NB4 (cell line): ENCODE measurements around the gene HLA-DPB1.

Experiments used
- DNase-seq: peaks from one replicate; pipeline ENCODE4 v3.0.0; 2010; ENCODE audit warnings: low read depth
- H3K4me3 ChIP-seq: one replicate; pipeline ENCODE4 v1.5.1; 2011; ENCODE audit warnings: mild to moderate bottlenecking, low read depth, low read length, moderate library complexity
- CTCF ChIP-seq: IDR thresholded peaks from one replicate; pipeline ENCODE4 v1.5.1; 2012; ENCODE audit warnings: low read depth, low read length
- MAX ChIP-seq: IDR thresholded peaks from 2 replicates; pipeline ENCODE4 v1.6.1; 2011; ENCODE audit warnings: low read depth, low read length
- MYC ChIP-seq: IDR thresholded peaks from 2 replicates; pipeline ENCODE4 v1.6.1; 2011; ENCODE audit warnings: low read depth, low read length
- POLR2A ChIP-seq: IDR thresholded peaks from 2 replicates; pipeline ENCODE4 v1.6.1; 2011; ENCODE audit warnings: mild to moderate bottlenecking; ENCODE audit not compliant: insufficient read length; ENCODE audit errors: extremely low read depth

The HLA-DPB1 gene

GRCh38 chr6:33104887-33105286 is 29.1 kb downstream of the HLA-DPB1 start:
- H3K4me3 ChIP-seq = no peak overlapping the region
- TF ChIP-seq CTCF (no peak), MYC (no peak), POLR2A (no peak), MAX (no peak)
- no peak for DNase-seq

- no peak for DNase-seq
- no peak overlapping the region for H3K4me3 ChIP-seq
- no peak for TF ChIP-seq POLR2A
- TF ChIP-seq MYC = no peak
- no peak for TF ChIP-seq CTCF
- no peak for TF ChIP-seq MAX
These were observed 29.6 kb downstream of the HLA-DPB1 start for GRCh38 chr6:33105386-33105785.

GRCh38 chr6:33105916-33106871 is 30.4 kb downstream of the HLA-DPB1 start:
- H3K4me3 ChIP-seq = no peak overlapping the region
- no peak for TF ChIP-seq MYC
- TF ChIP-seq MAX = no peak
- no peak for TF ChIP-seq POLR2A
- no peak for TF ChIP-seq CTCF
- no peak for DNase-seq

GRCh38 chr6:33107641-33108040 is 31.9 kb downstream of the HLA-DPB1 start:
- no peak for DNase-seq
- no peak overlapping the region for H3K4me3 ChIP-seq
- TF ChIP-seq CTCF (no peak), MYC (no peak), MAX (no peak), POLR2A (no peak)

- no peak for DNase-seq
These were observed 32.5 kb downstream of the HLA-DPB1 start for GRCh38 chr6:33108307-33108706.

More at GRCh38 chr6:33108307-33108706, 32.5 kb downstream of the HLA-DPB1 start:
- H3K4me3 ChIP-seq = no peak overlapping the region
- TF ChIP-seq MYC (no peak), CTCF (no peak), POLR2A (no peak), MAX (no peak)
